Endothelial cell of umbilical vein (primary cell): ENCODE results near the gene AKAP17A. TPM values are rescaled to one million over a fixed set of nuclear protein-coding genes. Genes with fewer than 3 reads are reported as not detected.

ENCODE experiments used
- BruUV-seq: library from RNA; stranded (reverse); fragments of 400-500 nt; replicated peaks from 2 replicates; lab custom pipeline; 2021; lab: Mats Ljungman, UMichigan
- CTCF ChIA-PET: fragments of 300-600, 350-600 bp; sonication (Branson Sonifier 250); formaldehyde crosslinking; loops from one replicate; lab custom pipeline; 2021; ENCODE audit warnings: antibody characterized with exemption, inconsistent platforms; lab: Charles Lee
- POLR2A ChIA-PET: fragments of 300-600, 350-600 bp; sonication (Branson Sonifier 250); formaldehyde crosslinking; loops from one replicate; lab custom pipeline; 2021; ENCODE audit warnings: antibody characterized with exemption, inconsistent platforms; lab: Charles Lee
- DNase-seq: peaks from one replicate; pipeline ENCODE4 v3.0.0-alpha.2; 2011; ENCODE audit warnings: low read depth, low spot score
- FAIRE-seq: peaks from 2 replicates; lab custom pipeline; 2011; peaks lifted over from hg19 to GRCh38; lab: Jason Lieb, UNC
- H2AFZ ChIP-seq: 2 replicates; pipeline ENCODE4 v1.6.0; 2012; ENCODE audit warnings: low read depth, low read length, control low read depth, inconsistent platforms
- H3K27ac ChIP-seq: 2 replicates; pipeline ENCODE4 v1.5.1; 2011; ENCODE audit warnings: low read depth, mild to moderate bottlenecking, control low read depth, low read length, moderate library complexity; ENCODE audit not compliant: insufficient read depth
- H3K27me3 ChIP-seq, 2 experiments: 2 replicates each; pipeline versions ENCODE4 v1.6.0 to v1.6.1; 2011; ENCODE audit warnings: low read length in 2 of 2, mixed read lengths in 1 of 2; ENCODE audit not compliant: control insufficient read depth in 2 of 2, insufficient read depth in 2 of 2
- H3K36me3 ChIP-seq, 2 experiments: 2 replicates in 1 of 2; 3 replicates in 1 of 2; pipeline ENCODE4 v1.5.1; 2011; ENCODE audit warnings: low read length in 2 of 2, mild to moderate bottlenecking in 1 of 2, moderate library complexity in 1 of 2; ENCODE audit not compliant: control insufficient read depth in 2 of 2, insufficient read depth in 2 of 2; ENCODE audit errors: extremely low read depth in 1 of 2
- H3K4me1 ChIP-seq: 3 replicates; pipeline ENCODE4 v1.5.1; 2011; ENCODE audit warnings: mild to moderate bottlenecking, low read length; ENCODE audit not compliant: control insufficient read depth, insufficient read depth; ENCODE audit errors: extremely low read depth
- H3K4me2 ChIP-seq: 2 replicates; pipeline ENCODE4 v1.6.1; 2011; ENCODE audit warnings: low read length, control low read depth, mixed read lengths; ENCODE audit not compliant: insufficient read depth
- H3K4me3 ChIP-seq, 3 experiments: fragments of 200-600 bp in 1 of 3; sonication (generic), shearing (Covaris generic) in 1 of 3; replicated peaks in 1 of 3; 2 replicates each; pipeline ENCODE4 v1.5.1; 2011 to 2016; ENCODE audit warnings: control low read depth in 3 of 3, low read length in 3 of 3, mild to moderate bottlenecking in 2 of 3, inconsistent platforms in 1 of 3, low read depth in 1 of 3, moderate library complexity in 1 of 3; ENCODE audit not compliant: insufficient read depth in 1 of 3
- H3K79me2 ChIP-seq: 2 replicates; pipeline ENCODE4 v1.6.0; 2012; ENCODE audit warnings: low read length, inconsistent platforms; ENCODE audit not compliant: control insufficient read depth, insufficient read depth
- H3K9ac ChIP-seq: replicated peaks from 2 replicates; pipeline ENCODE3; 2011; ENCODE audit warnings: low read length, control low read depth; ENCODE audit not compliant: insufficient read depth; ENCODE audit errors: extremely low read depth
- H3K9me1 ChIP-seq: replicated peaks from 3 replicates; pipeline ENCODE4 v1.6.0; 2011; ENCODE audit warnings: mild to moderate bottlenecking, low read length; ENCODE audit not compliant: control insufficient read depth, insufficient read depth; ENCODE audit errors: extremely low read depth
- H3K9me3 ChIP-seq: replicated peaks from 2 replicates; pipeline ENCODE4 v1.5.1; 2012; ENCODE audit warnings: low read length, inconsistent platforms; ENCODE audit not compliant: control insufficient read depth, insufficient read depth
- H4K20me1 ChIP-seq: replicated peaks from 2 replicates; pipeline ENCODE3; 2011; ENCODE audit warnings: mild to moderate bottlenecking, low read length; ENCODE audit not compliant: control insufficient read depth, insufficient read depth; ENCODE audit errors: extremely low read depth
- MYC ChIP-seq: IDR thresholded peaks from one replicate; pipeline ENCODE4 v1.6.1; 2011; ENCODE audit warnings: mild to moderate bottlenecking, low read depth, low read length
- dilution Hi-C: fragments of 300-500 bp; cut with MboI; formaldehyde crosslinking; loops from one replicate; pipeline ENCODE4 v1.15.0; 2019; ENCODE audit warnings: low sequenced_read_pairs; ENCODE audit not compliant: extremely low pct_ligation_motif_present
- intact Hi-C: fragments of 100-400 bp; cut with micrococcal nuclease; formaldehyde crosslinking; loops from one replicate; pipeline ENCODE4 v1.10.0; 2022
- polyA plus RNA-seq, 4 experiments: library from polyadenylated mRNA; depleted of rRNA in 3 of 4; stranded (reverse) in 3 of 4; unstranded in 1 of 4; fragments of >200 nt; gene quantifications; 2 replicates each; pipeline versions ENCODE4 v1.2.1 to v1.2.3, GENCODE V29; 2011 to 2012; ENCODE audit warnings: missing spikeins in 1 of 4
- total RNA-seq: library from RNA; stranded (reverse); gene quantifications from 2 replicates; pipeline ENCODE4 v1.2.3, GENCODE V29; 2021
- TF ChIP-seq, protein P1 (sequence below), 2 donors: IDR thresholded peaks; 1 replicate in 1 of 2; 2 replicates in 1 of 2; pipeline ENCODE4 v1.5.1; 2011; ENCODE audit warnings: low read length in 2 of 2, mild to moderate bottlenecking in 2 of 2, moderate library complexity in 2 of 2, control low read depth in 1 of 2, inconsistent platforms in 1 of 2, low read depth in 1 of 2; ENCODE audit not compliant: insufficient read depth in 1 of 2; ENCODE audit errors: extremely low read depth in 1 of 2
- TF ChIP-seq, protein P2 (sequence below): IDR thresholded peaks from 2 replicates; pipeline ENCODE4 v1.6.1; 2011; ENCODE audit not compliant: insufficient read depth, insufficient read length

The AKAP17A gene
- total and polyA plus RNA-seq, 2 donors (not counting 3 experiments of a cell fraction or from before 2014, with no cell fraction given): 25.9 to 45.5 TPM

DNA sequence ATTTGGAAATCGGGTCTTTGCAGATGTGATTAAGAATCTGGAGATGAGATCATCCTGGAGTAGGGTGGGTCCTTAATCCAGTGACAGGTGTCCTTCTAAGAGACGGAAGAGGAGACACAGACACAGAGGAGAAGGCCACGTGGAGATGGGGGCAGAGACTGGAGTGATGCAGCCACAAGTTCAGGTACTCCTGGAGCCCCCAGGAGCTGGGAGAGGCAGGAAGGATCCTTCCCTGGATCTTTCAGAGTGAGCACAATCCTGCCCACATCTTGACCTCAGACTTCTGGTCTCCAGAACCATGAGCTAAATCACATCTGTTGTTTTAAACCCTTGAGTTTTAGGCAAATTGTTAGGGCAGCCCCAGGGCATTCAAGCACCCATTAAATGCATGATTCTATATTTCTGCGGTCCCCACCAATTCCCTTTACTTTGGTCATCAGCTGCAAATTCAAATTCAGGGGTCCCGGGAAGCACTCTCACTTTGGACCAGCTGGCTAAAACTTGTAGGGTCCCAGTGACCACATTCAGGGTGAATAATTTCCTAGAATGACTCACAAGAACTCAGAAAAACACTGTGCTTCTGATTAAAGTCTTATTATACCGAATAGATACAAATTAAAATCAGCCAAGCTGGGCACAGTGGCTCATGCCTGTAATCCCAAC, 12.8 kb upstream of the AKAP17A start:
- intact Hi-C loops (no loop called here), dilution Hi-C loops (no loop called here)
- no peaks in the 10 kb centered on the region for H3K9me1 ChIP-seq
- no peak overlapping the region for H3K9ac ChIP-seq
- POLR2A ChIA-PET: no interaction called here
- no TSS peak for BruUV-seq
- H3K9me3 ChIP-seq: no peaks in the 10 kb centered on the region
- no peak overlapping the region for H3K4me3 ChIP-seq
- H3K4me1 ChIP-seq: no peaks in the 10 kb centered on the region
- FAIRE-seq: no peak
- CTCF ChIA-PET: no interaction called here
- no peaks in the 10 kb centered on the region for H3K79me2 ChIP-seq
- TF ChIP-seq, protein P1, sequence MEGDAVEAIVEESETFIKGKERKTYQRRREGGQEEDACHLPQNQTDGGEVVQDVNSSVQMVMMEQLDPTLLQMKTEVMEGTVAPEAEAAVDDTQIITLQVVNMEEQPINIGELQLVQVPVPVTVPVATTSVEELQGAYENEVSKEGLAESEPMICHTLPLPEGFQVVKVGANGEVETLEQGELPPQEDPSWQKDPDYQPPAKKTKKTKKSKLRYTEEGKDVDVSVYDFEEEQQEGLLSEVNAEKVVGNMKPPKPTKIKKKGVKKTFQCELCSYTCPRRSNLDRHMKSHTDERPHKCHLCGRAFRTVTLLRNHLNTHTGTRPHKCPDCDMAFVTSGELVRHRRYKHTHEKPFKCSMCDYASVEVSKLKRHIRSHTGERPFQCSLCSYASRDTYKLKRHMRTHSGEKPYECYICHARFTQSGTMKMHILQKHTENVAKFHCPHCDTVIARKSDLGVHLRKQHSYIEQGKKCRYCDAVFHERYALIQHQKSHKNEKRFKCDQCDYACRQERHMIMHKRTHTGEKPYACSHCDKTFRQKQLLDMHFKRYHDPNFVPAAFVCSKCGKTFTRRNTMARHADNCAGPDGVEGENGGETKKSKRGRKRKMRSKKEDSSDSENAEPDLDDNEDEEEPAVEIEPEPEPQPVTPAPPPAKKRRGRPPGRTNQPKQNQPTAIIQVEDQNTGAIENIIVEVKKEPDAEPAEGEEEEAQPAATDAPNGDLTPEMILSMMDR (IDR thresholded peaks at IDR 0.05; ENCODE audit: extremely low read depth in 1 of 2, insufficient read depth in 1 of 2, low read depth in 1 of 2, low read length in 2 of 2): no peak
- TF ChIP-seq MYC: no peak
- TF ChIP-seq, protein P2, sequence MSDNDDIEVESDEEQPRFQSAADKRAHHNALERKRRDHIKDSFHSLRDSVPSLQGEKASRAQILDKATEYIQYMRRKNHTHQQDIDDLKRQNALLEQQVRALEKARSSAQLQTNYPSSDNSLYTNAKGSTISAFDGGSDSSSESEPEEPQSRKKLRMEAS: no peak
- no peaks in the 10 kb centered on the region for H4K20me1 ChIP-seq
- no peaks in the 10 kb centered on the region for H3K36me3 ChIP-seq
- H3K4me2 ChIP-seq: no peak overlapping the region
- no peak overlapping the region for H3K27ac ChIP-seq
- H2AFZ ChIP-seq: no peak overlapping the region
- no peaks in the 10 kb centered on the region for H3K27me3 ChIP-seq
- DNase-seq: no peak

DNA sequence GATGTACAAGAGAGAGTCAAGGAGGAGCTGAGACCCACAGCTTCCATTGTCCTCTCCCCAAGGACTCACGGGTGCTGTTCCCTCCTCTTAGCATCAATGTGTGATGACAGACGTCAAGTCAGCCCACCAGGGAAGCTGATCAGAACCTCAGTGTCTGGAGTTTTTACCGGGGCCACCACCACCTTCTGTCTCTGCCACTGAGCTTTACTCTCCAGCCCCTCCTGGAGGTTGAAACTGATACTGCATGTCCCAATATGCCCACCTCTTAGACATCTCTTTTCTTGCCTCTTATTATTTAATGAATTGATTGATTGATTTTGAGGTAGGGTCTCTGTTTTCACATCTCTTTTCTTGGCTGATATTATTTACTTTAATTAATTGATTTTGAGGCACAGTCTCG, 10.3 kb upstream of the AKAP17A start:
- TF ChIP-seq, protein P1 (IDR thresholded peaks at IDR 0.05; ENCODE audit: extremely low read depth in 1 of 2, insufficient read depth in 1 of 2, low read depth in 1 of 2, low read length in 2 of 2): peak; percentile 69 to 83
- no peak for TF ChIP-seq MYC
- H2AFZ ChIP-seq: no peak overlapping the region

More for the DNA sequence above, 10.3 kb upstream of the AKAP17A start:
- Histone ChIP-seq H3K79me2 (no peaks in the 10 kb centered on the region), H3K9ac (no peak overlapping the region), H3K36me3 (no peaks in the 10 kb centered on the region), H4K20me1 (no peaks in the 10 kb centered on the region), H3K4me3 (no peak overlapping the region), H3K9me1 (no peaks in the 10 kb centered on the region), H3K27me3 (no peaks in the 10 kb centered on the region), H3K4me1 (no peaks in the 10 kb centered on the region), H3K9me3 (no peaks in the 10 kb centered on the region), H3K4me2 (no peak overlapping the region), H3K27ac (no peak overlapping the region)
- FAIRE-seq: peak; percentile 33
- POLR2A ChIA-PET: no interaction called here
- BruUV-seq: no TSS peak
- dilution Hi-C loops: no loop called here
- DNase-seq: peak; percentile 64
- intact Hi-C loops: loop anchor here (1.0 to 2.0 kb wide), 2 partner anchors 127 to 258 kb away; no protein-coding TSS in a partner anchor
- CTCF ChIA-PET: no interaction called here
